T-cell (primary cell): Measurements from ENCODE around the gene GUCY2D. TPM values are rescaled to one million over a fixed set of nuclear protein-coding genes. Genes with fewer than 3 reads are reported as not detected.

Experiments
- ATAC-seq, 4 experiments: fragments of 200-7000 bp in 3 of 4; fragments of 150-1000 bp in 1 of 4; cut with Tn5 transposase; replicated peaks in 1 of 4; 1 replicate in 3 of 4; 2 replicates in 1 of 4; pipeline ENCODE4 v1.10.0; 2021; ENCODE audit warnings: moderate library complexity in 3 of 4, mild to moderate bottlenecking in 2 of 4, moderate number of reproducible peaks in 1 of 4
- CTCF ChIA-PET, 2 donors: fragments of 300-600 bp; sonication (Branson Sonifier 250); formaldehyde crosslinking; loops; one replicate each; lab custom pipeline; 2022; ENCODE audit warnings: antibody characterized with exemption in 2 of 2; lab: Charles Lee
- POLR2A ChIA-PET, 2 donors: fragments of 300-600 bp; sonication (Branson Sonifier 250); formaldehyde crosslinking; loops; one replicate each; lab custom pipeline; 2022; ENCODE audit warnings: antibody characterized with exemption in 2 of 2; lab: Charles Lee
- DNase-seq, 35 experiments: peaks; one replicate each; pipeline versions ENCODE4 v3.0.0 to v3.0.0-alpha.2; 2013 to 2023
- H3K27ac ChIP-seq: one replicate; pipeline ENCODE4 v1.5.1; 2013; ENCODE audit warnings: low read length
- H3K27me3 ChIP-seq, 2 experiments: replicated peaks in 1 of 2; 1 replicate in 1 of 2; 2 replicates in 1 of 2; pipeline versions ENCODE4 v1.6.1 to v1.7.0; 2013; ENCODE audit warnings: low read length in 1 of 2, mixed read lengths in 1 of 2; ENCODE audit not compliant: control insufficient read depth in 2 of 2, insufficient read depth in 2 of 2; ENCODE audit errors: extremely low read depth in 1 of 2
- H3K36me3 ChIP-seq, 2 donors: 1 replicate in 1 of 2; 2 replicates in 1 of 2; pipeline versions ENCODE4 v1.6.1 to v1.7.0; 2013; ENCODE audit warnings: low read length in 1 of 2; ENCODE audit not compliant: control insufficient read depth in 2 of 2, insufficient read depth in 1 of 2; ENCODE audit errors: extremely low read depth in 1 of 2
- H3K4me1 ChIP-seq, 2 experiments: 1 replicate in 1 of 2; 2 replicates in 1 of 2; pipeline versions ENCODE4 v1.6.1 to v1.7.0; 2013; ENCODE audit warnings: low read length in 2 of 2, mixed read lengths in 1 of 2; ENCODE audit not compliant: insufficient read depth in 2 of 2, control insufficient read depth in 1 of 2; ENCODE audit errors: extremely low read depth in 1 of 2
- H3K4me3 ChIP-seq, 2 donors: 1 replicate in 1 of 2; 2 replicates in 1 of 2; pipeline versions ENCODE4 v1.5.1 to v1.7.0; 2013; ENCODE audit warnings: mild to moderate bottlenecking in 2 of 2, low read length in 1 of 2, moderate library complexity in 1 of 2; ENCODE audit not compliant: control insufficient read depth in 1 of 2; ENCODE audit errors: extremely low read depth in 1 of 2
- H3K9me3 ChIP-seq: 2 replicates; pipeline ENCODE4 v1.7.0; 2013
- H3K27ac Mint-ChIP-seq, 2 donors: one replicate each; pipeline ENCODE4 v1.8.0; 2020 to 2021; ENCODE audit warnings: mild to moderate bottlenecking in 2 of 2, mixed read lengths in 2 of 2
- H3K27me3 Mint-ChIP-seq, 2 donors: one replicate each; pipeline ENCODE4 v1.8.0; 2021 to 2022; ENCODE audit warnings: mixed read lengths in 2 of 2
- H3K36me3 Mint-ChIP-seq: one replicate; pipeline ENCODE4 v1.8.0; 2021; ENCODE audit warnings: mixed read lengths
- H3K4me1 Mint-ChIP-seq, 3 donors: one replicate each; pipeline ENCODE4 v1.8.0; 2020 to 2022; ENCODE audit warnings: mixed read lengths in 3 of 3, mild to moderate bottlenecking in 1 of 3
- H3K4me3 Mint-ChIP-seq, 3 donors: one replicate each; pipeline ENCODE4 v1.8.0; 2020 to 2022; ENCODE audit warnings: mild to moderate bottlenecking in 3 of 3, mixed read lengths in 3 of 3, moderate library complexity in 3 of 3
- H3K9me3 Mint-ChIP-seq, 3 donors: one replicate each; pipeline ENCODE4 v1.8.0; 2020 to 2022; ENCODE audit warnings: mixed read lengths in 3 of 3
- WGBS: methylation state at CpG from one replicate; pipeline ENCODE4 v1.1.5; 2013; ENCODE audit warnings: missing lambda C conversion rate; ENCODE audit not compliant: insufficient coverage; 5-methylcytosine and 5-hydroxymethylcytosine counted together
- total RNA-seq, 35 experiments: library from RNA in 6 of 35; stranded (reverse) in 6 of 35; fragments of 120-200 nt in 1 of 35; gene quantifications; one replicate each; pipeline versions ENCODE4 v1.2.1 to v1.2.4 and lab custom pipeline; 2013 to 2026

GUCY2D gene
- total RNA-seq, 5 donors from 2014 or later (not counting 1 experiment from before 2014, with no cell fraction given), result 0.06 TPM; not detected in 4

DNA sequence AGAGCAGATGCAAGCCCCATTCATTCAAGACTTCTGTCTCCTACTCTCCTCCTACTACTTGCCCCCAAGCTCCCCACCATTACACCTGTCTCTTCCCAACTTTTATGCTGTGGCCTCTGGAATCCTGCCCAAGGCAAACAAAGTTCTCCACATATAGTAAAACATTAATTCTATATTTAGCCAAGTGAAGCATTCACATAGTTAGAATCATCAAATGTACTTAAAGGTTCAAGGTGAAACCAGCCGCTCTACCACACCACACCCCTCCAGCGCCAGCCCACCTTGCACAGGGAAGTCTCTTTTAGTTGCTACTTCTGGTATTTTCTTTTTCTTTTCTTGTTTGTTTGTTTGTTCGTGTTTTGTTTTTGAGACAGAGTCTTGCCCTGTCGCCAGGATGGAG, 25.4 kb upstream of the GUCY2D start:
- WGBS, result 50% methylated on average over 1 of the region's 4 CpGs
- Mint-ChIP-seq H3K36me3 (peaks cover 7% of the 10 kb centered on the region), H3K4me1 (no peaks in the 10 kb centered on the region), H3K27me3 (peaks cover 0 to 6% of the 10 kb centered on the region in 2 donors), H3K27ac (no peak overlapping the region), H3K9me3 (peaks cover 7 to 15% (median 11%) of the 10 kb centered on the region in 3 donors), H3K4me3 (no peak overlapping the region)
- no peaks in the 10 kb centered on the region for H3K9me3 ChIP-seq
- H3K27ac ChIP-seq, result no peak overlapping the region
- H3K36me3 ChIP-seq, result no peaks in the 10 kb centered on the region
- CTCF ChIA-PET, result no interaction called here
- POLR2A ChIA-PET, result no interaction called here
- peaks cover 0 to 7% of the 10 kb centered on the region in 2 experiments for H3K27me3 ChIP-seq
- H3K4me3 ChIP-seq, result no peak overlapping the region
- ATAC-seq, result no peak
- DNase-seq, result no peak
- no peaks in the 10 kb centered on the region for H3K4me1 ChIP-seq

DNA sequence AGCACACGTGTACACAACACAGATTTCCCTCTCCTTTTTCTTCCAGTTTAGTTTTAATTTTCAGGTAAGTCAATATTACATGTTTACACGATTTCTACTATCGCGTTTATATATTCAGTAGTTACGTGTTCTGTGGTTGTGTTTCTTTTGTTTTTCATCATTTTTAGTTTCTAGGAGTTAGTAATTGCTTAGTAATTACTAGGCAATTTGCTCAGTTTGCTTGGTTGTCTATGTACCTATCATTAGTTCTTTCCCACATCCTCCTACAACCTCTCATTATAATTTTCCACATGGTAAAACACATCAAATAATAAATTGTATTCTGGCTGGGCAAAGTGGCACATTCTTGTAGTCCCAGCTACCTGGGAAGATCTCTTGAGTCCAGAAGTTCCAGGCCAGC, 24.6 kb upstream of the GUCY2D start:
- H3K4me1 Mint-ChIP-seq, result no peaks in the 10 kb centered on the region
- Histone ChIP-seq H3K4me1 (no peaks in the 10 kb centered on the region), H3K9me3 (no peaks in the 10 kb centered on the region), H3K27me3 (peaks cover 0 to 3% of the 10 kb centered on the region in 2 experiments), H3K36me3 (no peaks in the 10 kb centered on the region), H3K27ac (no peak overlapping the region), H3K4me3 (no peak overlapping the region)
- no peak overlapping the region for H3K4me3 Mint-ChIP-seq
- H3K36me3 Mint-ChIP-seq, result peaks cover 7% of the 10 kb centered on the region
- POLR2A ChIA-PET, result interaction anchor here in 1 of 2 donors (0.6 kb wide), 1 partner anchor 26 kb away, joined by 4 read pairs; no protein-coding TSS in a partner anchor
- no peak overlapping the region for H3K27ac Mint-ChIP-seq
- WGBS, result no CpG with 5 or more reads among the region's 5 CpGs
- H3K9me3 Mint-ChIP-seq, result peaks cover 7 to 15% (median 11%) of the 10 kb centered on the region in 3 donors
- no peak for DNase-seq
- CTCF ChIA-PET, result interaction anchor here in 1 of 2 donors (0.6 kb wide), 1 partner anchor 23 kb away, joined by 6 read pairs; no protein-coding TSS in a partner anchor
- ATAC-seq, result no peak
- H3K27me3 Mint-ChIP-seq, result peaks cover 0 to 9% of the 10 kb centered on the region in 2 donors

DNA sequence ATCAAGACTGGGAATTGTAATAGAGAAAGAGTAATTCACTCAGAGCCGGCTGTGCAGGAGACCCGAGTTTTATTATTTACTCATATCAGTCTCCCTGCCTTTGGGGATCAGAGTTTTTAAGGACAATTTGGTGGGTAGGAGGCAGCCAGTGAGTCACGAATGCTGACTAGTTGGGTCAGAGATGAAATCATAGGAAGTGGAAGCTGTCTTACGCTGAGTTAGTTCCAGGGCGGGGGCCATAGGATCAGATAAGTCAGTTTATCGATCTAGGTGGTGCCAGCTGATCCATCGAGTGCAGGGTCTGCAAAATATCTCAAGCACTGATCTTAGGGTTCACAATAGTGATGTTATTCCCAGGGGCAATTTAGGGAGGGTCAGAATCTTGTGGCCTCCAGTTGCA, 20.2 kb upstream of the GUCY2D start:
- H3K4me1 Mint-ChIP-seq, result no peaks in the 10 kb centered on the region
- no peaks in the 10 kb centered on the region for H3K4me1 ChIP-seq
- no peak for ATAC-seq
- H3K27ac Mint-ChIP-seq, result no peak overlapping the region
- 83% methylated on average over 5 of the region's 7 CpGs for WGBS
- no peaks in the 10 kb centered on the region for H3K9me3 Mint-ChIP-seq
- H3K36me3 ChIP-seq, result no peaks in the 10 kb centered on the region
- H3K27ac ChIP-seq, result no peak overlapping the region
- POLR2A ChIA-PET, result no interaction called here
- no peak overlapping the region for H3K4me3 Mint-ChIP-seq
- H3K27me3 Mint-ChIP-seq, result peaks cover under 1 to 9% of the 10 kb centered on the region in 2 donors
- H3K36me3 Mint-ChIP-seq, result no peaks in the 10 kb centered on the region
- CTCF ChIA-PET, result interaction anchor here in 1 of 2 donors (1.1 kb wide), 1 partner anchor 66 kb away, joined by 3 read pairs; the partner anchor contains the start of gene RNF227
- H3K27me3 ChIP-seq, result peaks cover 0 to 11% of the 10 kb centered on the region in 2 experiments
- no peak overlapping the region for H3K4me3 ChIP-seq
- no peak for DNase-seq
- H3K9me3 ChIP-seq, result no peaks in the 10 kb centered on the region

DNA sequence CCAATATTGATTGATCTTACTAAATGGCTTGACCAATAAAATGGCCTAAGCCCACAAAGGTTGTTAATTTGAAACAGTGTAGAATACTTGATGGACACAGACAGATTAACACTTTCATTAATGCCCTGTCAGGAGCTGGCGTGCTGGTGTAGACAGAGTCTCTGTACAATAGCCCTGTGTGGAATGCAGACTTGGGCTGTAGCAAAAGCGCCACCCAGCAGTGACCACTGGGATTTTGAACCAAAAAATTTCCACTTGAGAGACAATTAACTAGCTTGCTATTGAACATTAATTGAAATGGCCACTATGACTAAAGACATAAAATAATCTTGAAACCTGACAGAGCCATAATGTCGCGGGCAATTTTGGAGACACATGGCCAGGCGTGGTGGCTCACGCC, 19.7 kb upstream of the GUCY2D start:
- no peak overlapping the region for H3K27ac ChIP-seq
- Mint-ChIP-seq H3K27me3 (peaks cover 4 to 9% of the 10 kb centered on the region in 2 donors), H3K36me3 (no peaks in the 10 kb centered on the region), H3K9me3 (no peaks in the 10 kb centered on the region), H3K27ac (no peak overlapping the region), H3K4me1 (no peaks in the 10 kb centered on the region), H3K4me3 (no peak overlapping the region)
- DNase-seq (no peak), ATAC-seq (no peak)
- peaks cover 0 to 11% of the 10 kb centered on the region in 2 experiments for H3K27me3 ChIP-seq
- 83% methylated on average over 2 of the region's 6 CpGs for WGBS
- ChIA-PET CTCF (no interaction called here), POLR2A (interaction anchor here in 1 of 2 donors (0.6 kb wide), 1 partner anchor 67 kb away, joined by 4 read pairs; no protein-coding TSS in a partner anchor)
- no peak overlapping the region for H3K4me3 ChIP-seq
- H3K36me3 ChIP-seq, result no peaks in the 10 kb centered on the region
- no peaks in the 10 kb centered on the region for H3K4me1 ChIP-seq
- no peaks in the 10 kb centered on the region for H3K9me3 ChIP-seq

DNA sequence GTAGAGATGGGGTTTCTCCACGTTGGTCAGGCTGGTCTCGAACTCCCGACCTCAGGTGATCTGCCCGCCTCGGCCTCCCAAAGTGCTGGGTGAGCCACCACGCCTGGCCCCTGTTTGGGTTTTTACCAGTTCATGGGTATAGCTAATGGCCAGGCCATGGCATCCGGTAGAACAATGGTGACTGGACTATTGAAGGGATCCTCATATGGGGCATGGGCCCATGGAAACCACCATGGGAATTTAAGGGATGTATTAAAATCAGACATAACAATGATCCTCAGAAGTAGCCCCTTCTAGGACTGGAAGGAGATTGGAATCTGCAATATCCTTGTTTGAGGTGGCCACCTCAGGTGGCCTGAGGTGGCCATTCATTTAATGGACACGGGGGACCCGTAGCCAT, 17.5 kb upstream of the GUCY2D start:
- Mint-ChIP-seq H3K27me3 (peaks cover 4 to 9% of the 10 kb centered on the region in 2 donors), H3K4me1 (peaks cover 6 to 11% (median 8%) of the 10 kb centered on the region in 3 donors), H3K27ac (no peak overlapping the region), H3K36me3 (no peaks in the 10 kb centered on the region), H3K4me3 (no peak overlapping the region), H3K9me3 (no peaks in the 10 kb centered on the region)
- Histone ChIP-seq H3K9me3 (no peaks in the 10 kb centered on the region), H3K36me3 (no peaks in the 10 kb centered on the region), H3K27me3 (peaks cover 0 to 11% of the 10 kb centered on the region in 2 experiments), H3K27ac (no peak overlapping the region), H3K4me3 (no peak overlapping the region), H3K4me1 (peaks cover 0 to 6% of the 10 kb centered on the region in 2 experiments)
- CTCF ChIA-PET, result no interaction called here
- DNase-seq (no peak), ATAC-seq (no peak)
- WGBS, result 82% methylated on average over 8 of the region's 9 CpGs
- POLR2A ChIA-PET, result interaction anchor here in 1 of 2 donors (0.5 kb wide), 1 partner anchor 371 kb away, joined by 3 read pairs; no protein-coding TSS in a partner anchor

DNA sequence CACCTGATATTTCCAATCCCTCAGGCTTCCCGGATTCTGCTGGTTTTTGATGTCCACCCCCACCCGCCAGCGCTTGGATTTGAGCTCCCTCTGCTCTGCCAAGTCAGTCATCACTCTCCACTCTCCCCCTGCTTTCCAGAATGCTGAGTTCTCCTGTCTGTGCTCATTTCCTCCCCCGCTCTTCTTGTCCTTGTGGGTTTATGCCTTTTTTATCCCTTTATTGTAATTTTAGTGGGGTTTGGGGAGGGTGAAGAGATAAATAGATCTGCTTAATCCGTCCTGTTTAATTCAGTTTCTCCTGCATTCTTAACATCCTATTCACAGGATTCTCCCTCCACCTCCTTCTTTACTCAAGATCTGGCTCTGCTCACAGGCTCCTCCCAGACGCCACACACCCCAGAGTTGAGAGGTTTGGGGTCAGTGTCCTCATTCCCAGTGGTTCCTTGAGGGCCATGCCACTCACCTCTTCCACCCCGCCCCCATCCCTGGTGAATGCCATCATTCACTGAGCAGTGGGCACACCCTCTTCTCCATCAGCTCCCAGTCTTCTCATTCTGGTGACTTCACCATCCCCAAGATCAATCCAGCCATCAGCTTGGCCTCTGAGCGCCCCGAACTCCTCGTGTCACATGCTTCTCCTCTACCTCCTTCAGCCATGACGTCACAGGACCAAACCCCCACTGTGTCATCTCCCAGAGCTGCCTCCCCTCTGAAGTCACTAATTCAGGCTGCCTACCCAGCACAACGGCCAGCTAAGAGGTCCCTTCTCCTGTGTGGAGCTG, 15.1 kb upstream of the GUCY2D start:
- Histone ChIP-seq H3K27ac (no peak overlapping the region), H3K36me3 (no peaks in the 10 kb centered on the region), H3K27me3 (peaks cover 0 to 11% of the 10 kb centered on the region in 2 experiments), H3K9me3 (no peaks in the 10 kb centered on the region), H3K4me3 (no peak overlapping the region), H3K4me1 (peaks cover 2 to 15% of the 10 kb centered on the region in 2 experiments)
- H3K4me3 Mint-ChIP-seq, result no peak overlapping the region
- peaks cover 16 to 20% (median 18%) of the 10 kb centered on the region in 3 donors for H3K4me1 Mint-ChIP-seq
- DNase-seq (no peak), ATAC-seq (no peak)
- ChIA-PET CTCF (interaction anchor here (0.6 to 0.7 kb wide), 2 partner anchors 74 to 119 kb away, joined by 3 read pairs; no protein-coding TSS in a partner anchor), POLR2A (no interaction called here)
- no peak overlapping the region for H3K27ac Mint-ChIP-seq
- H3K27me3 Mint-ChIP-seq, result peaks cover 4% of the 10 kb centered on the region in 2 donors
- H3K9me3 Mint-ChIP-seq, result no peaks in the 10 kb centered on the region
- WGBS, result 97% methylated on average over 9 of the region's 12 CpGs
- H3K36me3 Mint-ChIP-seq, result no peaks in the 10 kb centered on the region
